HS-5 (cell line): Measurements from ENCODE around the gene SZT2.
"Not testable (repeated sequence)": the region's sequence is repeated elsewhere in the genome, so short reads cannot be mapped to it uniquely, and the experiment has no call there.

Source experiments
- DNase-seq: peaks from one replicate; pipeline ENCODE4 v3.0.0-alpha.2; 2012; ENCODE audit warnings: low read depth

Gene SZT2

GRCh38 chr1:43363283-43363934 lies 26.3 kb upstream of the SZT2 start:
- no peak for DNase-seq

- no peak for DNase-seq
These were observed 25.7 kb upstream of the SZT2 start for GRCh38 chr1:43363935-43364525.

- no peak for DNase-seq
These were observed 24.0 kb upstream of the SZT2 start for GRCh38 chr1:43365678-43366077.

- no peak for DNase-seq
These were observed 23.5 kb upstream of the SZT2 start for GRCh38 chr1:43366179-43366578.

GRCh38 chr1:43366601-43367025 lies 23.1 kb upstream of the SZT2 start:
- no peak for DNase-seq

GRCh38 chr1:43367026-43367903 lies 22.4 kb upstream of the SZT2 start:
- no peak for DNase-seq

GRCh38 chr1:43367904-43368645 lies 21.6 kb upstream of the SZT2 start, which contains the start of gene ELOVL1:
TSS of gene ELOVL1 (minus strand) at chr1:43368011. CDS start at chr1:43365609, 2,402 bp downstream.
- DNase-seq, result no peak

GRCh38 chr1:43368646-43369020 lies 21.1 kb upstream of the SZT2 start:
- no peak for DNase-seq

- DNase-seq, result not testable (repeated sequence)
These were observed 19.9 kb upstream of the SZT2 start for GRCh38 chr1:43369779-43370178.

- no peak for DNase-seq
These were observed 19.1 kb upstream of the SZT2 start for GRCh38 chr1:43370564-43370963.

GRCh38 chr1:43372172-43372571 lies 17.5 kb upstream of the SZT2 start:
- DNase-seq, result no peak

- peak; percentile 84 for DNase-seq
These were observed 16.4 kb upstream of the SZT2 start for GRCh38 chr1:43373066-43373940.

- no peak for DNase-seq
These were observed 12.9 kb upstream of the SZT2 start for GRCh38 chr1:43376723-43377235.

GRCh38 chr1:43377831-43378230 lies 11.9 kb upstream of the SZT2 start:
- DNase-seq, result no peak

GRCh38 chr1:43379476-43379875 lies 10.2 kb upstream of the SZT2 start:
- DNase-seq, result no peak

GRCh38 chr1:43381612-43382011 lies 8.1 kb upstream of the SZT2 start:
- no peak for DNase-seq

GRCh38 chr1:43382027-43382779 lies 7.5 kb upstream of the SZT2 start:
- DNase-seq, result no peak

GRCh38 chr1:43383449-43383848 lies 6.2 kb upstream of the SZT2 start:
- DNase-seq, result no peak

GRCh38 chr1:43386676-43387075 lies 3.0 kb upstream of the SZT2 start:
- DNase-seq, result no peak

GRCh38 chr1:43387976-43388599 lies 1.6 kb upstream of the SZT2 start:
- no peak for DNase-seq
